ENCODE results near the gene LTA4H.

LTA4H gene

DNA sequence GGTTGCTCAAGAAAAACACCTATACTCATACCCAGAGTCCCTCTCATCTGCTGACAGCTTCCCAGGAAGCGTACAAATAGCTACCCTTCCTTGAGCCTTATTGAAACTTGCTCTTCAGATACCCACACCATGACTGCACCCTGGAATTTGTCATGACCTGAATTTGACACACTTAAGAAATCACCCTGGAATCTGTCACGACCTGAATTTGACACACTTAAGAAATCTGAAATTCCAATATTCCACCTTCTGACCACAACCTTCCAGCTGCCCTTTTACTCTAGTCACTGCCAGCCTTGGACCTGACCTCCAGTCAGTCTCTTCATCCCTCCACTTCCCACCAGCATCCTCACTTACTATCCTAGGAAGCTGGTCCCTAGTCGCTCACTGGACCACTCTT is 38.1 kb downstream of the LTA4H start:
- H3K27me3 ChIP-seq (replicated peaks; ENCODE audit: control insufficient read depth, insufficient read depth, low read length) = no peaks in the 10 kb centered on the region; the same call in none of the 2 replicates
- no peak for DNase-seq (ENCODE audit: extremely low read depth, insufficient read length)
- TF ChIP-seq, protein P1, sequence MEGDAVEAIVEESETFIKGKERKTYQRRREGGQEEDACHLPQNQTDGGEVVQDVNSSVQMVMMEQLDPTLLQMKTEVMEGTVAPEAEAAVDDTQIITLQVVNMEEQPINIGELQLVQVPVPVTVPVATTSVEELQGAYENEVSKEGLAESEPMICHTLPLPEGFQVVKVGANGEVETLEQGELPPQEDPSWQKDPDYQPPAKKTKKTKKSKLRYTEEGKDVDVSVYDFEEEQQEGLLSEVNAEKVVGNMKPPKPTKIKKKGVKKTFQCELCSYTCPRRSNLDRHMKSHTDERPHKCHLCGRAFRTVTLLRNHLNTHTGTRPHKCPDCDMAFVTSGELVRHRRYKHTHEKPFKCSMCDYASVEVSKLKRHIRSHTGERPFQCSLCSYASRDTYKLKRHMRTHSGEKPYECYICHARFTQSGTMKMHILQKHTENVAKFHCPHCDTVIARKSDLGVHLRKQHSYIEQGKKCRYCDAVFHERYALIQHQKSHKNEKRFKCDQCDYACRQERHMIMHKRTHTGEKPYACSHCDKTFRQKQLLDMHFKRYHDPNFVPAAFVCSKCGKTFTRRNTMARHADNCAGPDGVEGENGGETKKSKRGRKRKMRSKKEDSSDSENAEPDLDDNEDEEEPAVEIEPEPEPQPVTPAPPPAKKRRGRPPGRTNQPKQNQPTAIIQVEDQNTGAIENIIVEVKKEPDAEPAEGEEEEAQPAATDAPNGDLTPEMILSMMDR (IDR thresholded peaks at IDR 0.05; ENCODE audit: insufficient read depth, low read length, poor library complexity, severe bottlenecking) = no peak
- H3K36me3 ChIP-seq (ENCODE audit: control insufficient read depth, insufficient read depth, low read length) = no peaks in the 10 kb centered on the region
- H3K4me3 ChIP-seq (replicated peaks; ENCODE audit: low read depth, low read length) = no peak overlapping the region

DNA sequence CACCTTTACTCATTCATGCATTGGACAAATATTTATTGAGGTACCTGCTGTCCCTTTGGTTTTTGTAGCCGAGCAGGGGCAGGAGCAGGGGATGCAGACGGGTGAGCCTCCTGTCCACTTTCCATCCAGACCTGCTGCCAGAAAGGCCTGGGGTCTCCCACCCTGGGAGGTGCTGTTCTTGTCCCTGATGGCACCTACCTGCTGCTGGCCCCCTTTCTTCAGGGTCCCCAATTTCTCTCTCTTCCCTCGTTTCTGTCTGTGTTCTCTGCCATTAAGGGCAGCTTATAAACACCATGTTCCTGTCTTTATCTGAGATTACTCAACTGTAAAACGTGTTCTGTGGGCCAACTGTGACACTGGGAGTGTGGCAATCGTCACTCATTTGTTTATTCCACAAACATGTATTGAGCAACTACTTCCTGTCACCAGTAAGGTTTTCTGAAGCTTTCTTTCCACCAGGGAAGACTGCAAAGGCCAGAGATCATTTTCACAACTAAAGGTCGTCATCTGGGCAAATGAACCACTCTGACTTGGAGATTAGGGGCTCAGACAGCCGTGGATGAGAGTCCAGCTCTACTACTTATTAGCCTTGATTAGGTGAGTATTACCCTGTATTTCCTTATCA is 39.2 kb downstream of the LTA4H start, which contains the start of gene HAL:
HAL (minus strand) TSS at position 311 of the 625 bp plus-strand sequence. CDS start 434 bp downstream, outside the sequence.
- H3K27me3 ChIP-seq (replicated peaks; ENCODE audit: control insufficient read depth, insufficient read depth, low read length) = no peaks in the 10 kb centered on the region; the same call in none of the 2 replicates
- no peaks in the 10 kb centered on the region for H3K36me3 ChIP-seq (ENCODE audit: control insufficient read depth, insufficient read depth, low read length)
- H3K4me3 ChIP-seq (replicated peaks; ENCODE audit: low read depth, low read length) = no peak within 1 kb of the TSS
- TF ChIP-seq, protein P1 (IDR thresholded peaks at IDR 0.05; ENCODE audit: insufficient read depth, low read length, poor library complexity, severe bottlenecking) = no peak
- no peak for DNase-seq (ENCODE audit: extremely low read depth, insufficient read length)

DNA sequence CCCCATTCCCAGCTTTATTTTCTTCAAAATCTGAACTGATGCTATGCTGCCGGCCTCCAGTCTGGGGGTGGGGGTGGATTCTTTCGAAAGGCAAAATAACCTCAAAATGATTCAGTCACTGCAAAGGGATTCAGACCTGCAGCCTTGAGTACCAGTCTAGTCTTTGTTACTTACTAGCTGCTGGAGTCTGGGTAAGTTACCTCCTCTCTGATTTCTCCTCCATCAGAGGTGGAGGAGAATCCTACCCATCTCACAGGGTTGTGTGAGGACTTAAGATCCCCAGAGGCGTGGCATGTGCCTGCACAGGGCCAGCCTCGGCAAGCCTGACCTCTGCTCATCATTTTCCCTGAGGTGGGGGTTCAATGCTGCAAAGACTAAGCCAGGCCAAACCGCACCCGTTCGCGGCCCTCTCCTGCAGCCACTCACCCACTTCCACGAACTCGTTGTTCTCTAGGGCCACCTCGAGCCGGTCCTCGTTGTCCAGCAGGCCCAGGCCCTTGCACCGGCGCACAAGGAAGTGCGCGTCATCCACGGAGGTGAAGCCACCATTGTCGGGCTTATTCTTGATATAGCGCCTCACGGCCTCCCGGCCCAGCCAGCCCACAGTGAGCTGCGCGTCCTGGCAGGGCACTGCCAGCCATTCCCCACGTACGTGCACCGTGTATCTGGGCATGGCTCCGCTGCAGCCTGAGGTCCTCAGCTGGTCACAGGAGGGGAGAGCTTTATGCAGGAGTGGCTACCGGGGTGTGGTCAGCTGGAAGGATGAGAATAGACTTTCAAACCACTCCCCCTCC is 40.0 kb downstream of the LTA4H start:
- TF ChIP-seq, protein P1 (IDR thresholded peaks at IDR 0.05; ENCODE audit: insufficient read depth, low read length, poor library complexity, severe bottlenecking) = no peak
- H3K4me3 ChIP-seq (replicated peaks; ENCODE audit: low read depth, low read length) = no peak overlapping the region
- H3K27me3 ChIP-seq (replicated peaks; ENCODE audit: control insufficient read depth, insufficient read depth, low read length) = no peaks in the 10 kb centered on the region; the same call in none of the 2 replicates
- H3K36me3 ChIP-seq (ENCODE audit: control insufficient read depth, insufficient read depth, low read length) = no peaks in the 10 kb centered on the region
- no peak for DNase-seq (ENCODE audit: extremely low read depth, insufficient read length)

DNA sequence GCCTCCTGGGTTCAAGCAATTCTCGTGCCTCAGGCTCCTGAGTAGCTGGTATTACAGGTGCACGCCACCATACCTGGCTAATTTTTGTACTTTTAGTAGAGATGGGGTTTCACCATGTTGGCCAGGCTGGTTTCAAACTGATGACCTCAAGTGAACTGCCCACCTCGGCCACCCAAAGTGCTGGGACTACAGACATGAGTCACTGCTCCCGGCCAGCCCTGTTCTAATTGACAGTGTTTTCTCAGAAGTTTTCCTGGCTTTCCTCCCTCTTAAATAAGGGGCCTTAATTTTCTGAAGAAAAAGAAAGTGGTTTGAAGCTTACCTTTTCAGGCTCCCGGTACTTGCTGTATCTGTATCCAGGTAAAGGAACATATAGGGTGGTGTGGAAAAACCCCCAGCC is 40.9 kb downstream of the LTA4H start:
- H3K36me3 ChIP-seq (ENCODE audit: control insufficient read depth, insufficient read depth, low read length) = no peaks in the 10 kb centered on the region
- H3K4me3 ChIP-seq (replicated peaks; ENCODE audit: low read depth, low read length) = no peak overlapping the region
- DNase-seq (ENCODE audit: extremely low read depth, insufficient read length) = no peak
- TF ChIP-seq, protein P1 (IDR thresholded peaks at IDR 0.05; ENCODE audit: insufficient read depth, low read length, poor library complexity, severe bottlenecking) = no peak
- H3K27me3 ChIP-seq (replicated peaks; ENCODE audit: control insufficient read depth, insufficient read depth, low read length) = no peaks in the 10 kb centered on the region; the same call in none of the 2 replicates

DNA sequence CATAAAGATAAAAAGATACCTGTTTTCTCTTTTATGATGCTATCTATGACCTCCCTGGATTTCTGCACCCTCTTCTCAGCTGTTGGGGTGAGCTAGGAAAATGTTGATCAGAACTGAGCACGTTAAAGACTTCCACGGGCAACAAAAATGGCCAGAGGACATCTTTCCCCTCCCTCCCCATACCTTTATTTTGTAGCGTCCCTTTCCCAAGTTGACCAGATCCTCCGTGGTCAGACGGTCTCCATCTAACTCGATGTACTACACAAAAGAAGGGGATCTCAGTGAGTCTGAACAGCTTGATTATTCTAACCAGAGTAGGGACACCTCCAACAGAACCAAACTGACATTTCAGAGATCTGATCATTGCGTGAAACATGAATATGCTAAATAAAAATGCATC is 41.5 kb downstream of the LTA4H start:
- H3K27me3 ChIP-seq (replicated peaks; ENCODE audit: control insufficient read depth, insufficient read depth, low read length) = no peaks in the 10 kb centered on the region; the same call in none of the 2 replicates
- TF ChIP-seq, protein P1 (IDR thresholded peaks at IDR 0.05; ENCODE audit: insufficient read depth, low read length, poor library complexity, severe bottlenecking) = no peak
- H3K36me3 ChIP-seq (ENCODE audit: control insufficient read depth, insufficient read depth, low read length) = no peaks in the 10 kb centered on the region
- no peak for DNase-seq (ENCODE audit: extremely low read depth, insufficient read length)
- H3K4me3 ChIP-seq (replicated peaks; ENCODE audit: low read depth, low read length) = no peak overlapping the region
